Muscle layer of duodenum (tissue), 2 donors: Measurements from ENCODE around the gene ZNF511.
"Not testable (repeated sequence)": the region's sequence is repeated elsewhere in the genome, so short reads cannot be mapped to it uniquely, and the experiment has no call there.

Source experiments
- H3K27ac ChIP-seq: one replicate; pipeline ENCODE4 v1.7.0; 2013; ENCODE audit warnings: mild to moderate bottlenecking, low read length
- H3K27me3 ChIP-seq: one replicate; pipeline ENCODE4 v1.7.0; 2013; ENCODE audit warnings: low read depth, mild to moderate bottlenecking, control low read depth, low read length
- H3K36me3 ChIP-seq, 2 donors: one replicate each; pipeline ENCODE4 v1.7.0; 2013; ENCODE audit warnings: low read length in 2 of 2, control low read depth in 1 of 2, mild to moderate bottlenecking in 1 of 2; ENCODE audit not compliant: insufficient read depth in 2 of 2, control insufficient read depth in 1 of 2
- H3K4me1 ChIP-seq, 2 donors: one replicate each; pipeline ENCODE4 v1.7.0; 2013; ENCODE audit warnings: low read length in 2 of 2, mild to moderate bottlenecking in 2 of 2, control low read depth in 1 of 2, moderate library complexity in 1 of 2; ENCODE audit not compliant: insufficient read depth in 2 of 2, control insufficient read depth in 1 of 2
- H3K4me3 ChIP-seq, 2 donors: one replicate each; pipeline ENCODE4 v1.7.0; 2013; ENCODE audit warnings: low read length in 2 of 2, low read depth in 1 of 2, mild to moderate bottlenecking in 1 of 2
- H3K9me3 ChIP-seq, 2 donors: one replicate each; pipeline ENCODE4 v1.7.0; 2013; ENCODE audit warnings: low read length in 2 of 2, control low read depth in 1 of 2, mild to moderate bottlenecking in 1 of 2; ENCODE audit not compliant: control insufficient read depth in 1 of 2
- donor health status: healthy.

Gene ZNF511

GRCh38 chr10:133308421-133309099, at the start of gene ZNF511, which contains the start of gene TUBGCP2:
ZNF511 (plus strand) TSS chr10:133308914; CDS start chr10:133308944, 30 bp downstream.
TUBGCP2 (minus strand) TSS chr10:133308872; CDS start chr10:133302941, 5,931 bp downstream.
- Histone ChIP-seq H3K9me3 (no peaks in the 10 kb centered on the region), H3K4me1 (peaks cover 8 to 34% of the 10 kb centered on the region in 2 donors), H3K27me3 (no peaks in the 10 kb centered on the region), H3K27ac (peak within 1 kb of the TSS; percentile 96), H3K36me3 (peaks cover 0 to 40% of the 10 kb centered on the region in 2 donors), H3K4me3 (peak within 1 kb of the TSS; percentile 90 to 98)

GRCh38 chr10:133259602-133259989, 49.1 kb upstream of the ZNF511 start:
- no peaks in the 10 kb centered on the region for H3K9me3 ChIP-seq
- H3K36me3 ChIP-seq: no peaks in the 10 kb centered on the region
- no peaks in the 10 kb centered on the region for H3K27me3 ChIP-seq
- peaks cover 4 to 31% of the 10 kb centered on the region in 2 donors for H3K4me1 ChIP-seq
- no peak overlapping the region for H3K27ac ChIP-seq
- H3K4me3 ChIP-seq: no peak overlapping the region

- Histone ChIP-seq H3K36me3 (no peaks in the 10 kb centered on the region), H3K9me3 (no peaks in the 10 kb centered on the region), H3K4me1 (peaks cover 4 to 31% of the 10 kb centered on the region in 2 donors), H3K4me3 (peak overlapping the region; percentile 46 to 64), H3K27ac (no peak overlapping the region), H3K27me3 (no peaks in the 10 kb centered on the region)
These were observed 47.6 kb upstream of the ZNF511 start for GRCh38 chr10:133260895-133261725.

- Histone ChIP-seq H3K36me3 (no peaks in the 10 kb centered on the region), H3K27ac (no peak overlapping the region), H3K4me1 (peaks cover 4 to 31% of the 10 kb centered on the region in 2 donors)
These were observed 46.9 kb upstream of the ZNF511 start for GRCh38 chr10:133261726-133262325.

GRCh38 chr10:133262696-133263095, 46.0 kb upstream of the ZNF511 start:
- Histone ChIP-seq H3K27me3 (no peaks in the 10 kb centered on the region), H3K4me1 (peaks cover 4 to 30% of the 10 kb centered on the region in 2 donors), H3K9me3 (no peaks in the 10 kb centered on the region), H3K4me3 (peak overlapping the region in 1 of 2 donors; percentile 42), H3K36me3 (no peaks in the 10 kb centered on the region), H3K27ac (no peak overlapping the region)

More at GRCh38 chr10:133261726-133262325, 46.9 kb upstream of the ZNF511 start:
- H3K27me3 ChIP-seq: no peaks in the 10 kb centered on the region
- no peaks in the 10 kb centered on the region for H3K9me3 ChIP-seq
- peak overlapping the region in 1 of 2 donors; percentile 64 for H3K4me3 ChIP-seq

- peaks cover 4 to 22% of the 10 kb centered on the region in 2 donors for H3K4me1 ChIP-seq
- no peaks in the 10 kb centered on the region for H3K27me3 ChIP-seq
- no peak overlapping the region for H3K27ac ChIP-seq
- H3K9me3 ChIP-seq: no peaks in the 10 kb centered on the region
- peaks cover 0 to 4% of the 10 kb centered on the region in 2 donors for H3K36me3 ChIP-seq
- H3K4me3 ChIP-seq: no peak overlapping the region
These were observed 45.0 kb upstream of the ZNF511 start for GRCh38 chr10:133263674-133264073.

GRCh38 chr10:133264461-133264860, 44.3 kb upstream of the ZNF511 start:
- no peaks in the 10 kb centered on the region for H3K9me3 ChIP-seq
- no peaks in the 10 kb centered on the region for H3K27me3 ChIP-seq
- no peak overlapping the region for H3K27ac ChIP-seq
- no peak overlapping the region for H3K4me3 ChIP-seq
- H3K4me1 ChIP-seq: peaks cover 0 to 21% of the 10 kb centered on the region in 2 donors
- H3K36me3 ChIP-seq: peaks cover 0 to 7% of the 10 kb centered on the region in 2 donors

- Histone ChIP-seq H3K36me3 (peaks cover 0 to 13% of the 10 kb centered on the region in 2 donors), H3K4me1 (peaks cover 0 to 17% of the 10 kb centered on the region in 2 donors)
- H3K4me3 ChIP-seq, H3K9me3 ChIP-seq, H3K27me3 ChIP-seq, H3K27ac ChIP-seq: not testable (repeated sequence)
These were observed 43.7 kb upstream of the ZNF511 start for GRCh38 chr10:133265052-133265451.

GRCh38 chr10:133266056-133266795, 42.5 kb upstream of the ZNF511 start:
- Histone ChIP-seq H3K4me3 (no peak overlapping the region), H3K36me3 (peaks cover 0 to 25% of the 10 kb centered on the region in 2 donors), H3K4me1 (peaks cover 0 to 8% of the 10 kb centered on the region in 2 donors), H3K9me3 (no peaks in the 10 kb centered on the region), H3K27me3 (no peaks in the 10 kb centered on the region), H3K27ac (no peak overlapping the region)

- Histone ChIP-seq H3K27ac (no peak overlapping the region), H3K9me3 (no peaks in the 10 kb centered on the region), H3K36me3 (peaks cover 0 to 26% of the 10 kb centered on the region in 2 donors), H3K4me1 (peaks cover 0 to 4% of the 10 kb centered on the region in 2 donors), H3K4me3 (no peak overlapping the region), H3K27me3 (no peaks in the 10 kb centered on the region)
These were observed 41.4 kb upstream of the ZNF511 start for GRCh38 chr10:133267293-133267692.
